Measurements from ENCODE around the gene CCDC78.

GRCh38 chr16:750485-750884 is 24.2 kb upstream of the CCDC78 start:
- TF ChIP-seq POLR2AphosphoS5 (IDR thresholded peaks at IDR 0.05; ENCODE audit: low read depth, low read length) (no peak), TAF1 (IDR thresholded peaks at IDR 0.05; ENCODE audit: borderline replicate concordance, low read depth, low read length) (no peak), POLR2A (IDR thresholded peaks at IDR 0.05; ENCODE audit: low read depth, low read length) (no peak)
